Caki2 (cell line): Measurements from ENCODE around the gene SPRR4. TPM values are rescaled to one million over a fixed set of nuclear protein-coding genes. Genes with fewer than 3 reads are reported as not detected.

Source experiments
- DNase-seq: peaks from one replicate; pipeline ENCODE4 v3.0.0-alpha.2; 2015; ENCODE audit warnings: low read depth
- in situ Hi-C: cut with HindIII; loops from 2 replicates; pipeline ENCODE4 v1.10.0; 2016; ENCODE audit warnings: low sequenced_read_pairs, low pct_unique_long_range_greater_than_20kb, mixed read lengths
- total RNA-seq: library from RNA; depleted of rRNA; stranded (reverse); fragments of >200 nt; shearing (Covaris generic); gene quantifications from 2 replicates; pipeline ENCODE4 v1.2.3, GENCODE V29; 2014; ENCODE audit warnings: low replicate concordance; rRNA removed

The SPRR4 gene
- total RNA-seq, result not detected in 2 replicates

- in situ Hi-C loops, result no loop called here
- no peak for DNase-seq
These were observed at the start of gene SPRR4 for GRCh38 chr1:152970495-152970894. SPRR4 (plus strand) TSS chr1:152970648; CDS start chr1:152971891, 1,243 bp downstream.

- in situ Hi-C loops, result no loop called here
- DNase-seq, result no peak
These were observed 46.3 kb upstream of the SPRR4 start for GRCh38 chr1:152924191-152924590.

- no peak for DNase-seq
- in situ Hi-C loops, result no loop called here
These were observed 44.4 kb upstream of the SPRR4 start for GRCh38 chr1:152926091-152926490.

GRCh38 chr1:152928671-152929070, 41.8 kb upstream of the SPRR4 start:
- DNase-seq, result no peak
- in situ Hi-C loops, result no loop called here

GRCh38 chr1:152932170-152932811, 38.2 kb upstream of the SPRR4 start:
- in situ Hi-C loops, result no loop called here
- no peak for DNase-seq

- DNase-seq, result no peak
- in situ Hi-C loops, result no loop called here
These were observed 37.3 kb upstream of the SPRR4 start for GRCh38 chr1:152933196-152933595.

GRCh38 chr1:152940614-152941013, 29.8 kb upstream of the SPRR4 start:
- in situ Hi-C loops, result no loop called here
- DNase-seq, result no peak

GRCh38 chr1:152941037-152941711, 29.3 kb upstream of the SPRR4 start:
- in situ Hi-C loops, result no loop called here
- DNase-seq, result no peak

GRCh38 chr1:152942161-152942560, 28.3 kb upstream of the SPRR4 start:
- in situ Hi-C loops, result no loop called here
- DNase-seq, result no peak

- no peak for DNase-seq
- in situ Hi-C loops, result no loop called here
These were observed 24.2 kb upstream of the SPRR4 start for GRCh38 chr1:152946248-152946647.

- in situ Hi-C loops, result no loop called here
These were observed 23.7 kb upstream of the SPRR4 start, which contains the start of gene SPRR5 for GRCh38 chr1:152946651-152947256. SPRR5 (plus strand) TSS chr1:152947206; CDS start chr1:152948555, 1,349 bp downstream.

GRCh38 chr1:152951711-152952110, 18.7 kb upstream of the SPRR4 start:
- no peak for DNase-seq
- in situ Hi-C loops, result no loop called here

More at GRCh38 chr1:152946651-152947256, 23.7 kb upstream of the SPRR4 start, which contains the start of gene SPRR5:
- DNase-seq, result no peak

GRCh38 chr1:152953761-152954160, 16.7 kb upstream of the SPRR4 start:
- in situ Hi-C loops, result no loop called here
- DNase-seq, result no peak

- in situ Hi-C loops, result no loop called here
- DNase-seq, result no peak
These were observed 16.0 kb upstream of the SPRR4 start for GRCh38 chr1:152954436-152954835.

- in situ Hi-C loops, result no loop called here
- no peak for DNase-seq
These were observed 12.9 kb upstream of the SPRR4 start for GRCh38 chr1:152957561-152957960.

- in situ Hi-C loops, result no loop called here
- no peak for DNase-seq
These were observed 11.2 kb upstream of the SPRR4 start for GRCh38 chr1:152959273-152959672.

GRCh38 chr1:152959801-152960451, 10.5 kb upstream of the SPRR4 start:
- in situ Hi-C loops, result no loop called here
- DNase-seq, result no peak

GRCh38 chr1:152960452-152961044, 9.9 kb upstream of the SPRR4 start:
- no peak for DNase-seq
- in situ Hi-C loops, result no loop called here
